Epithelial cell of esophagus (primary cell): ENCODE data around the gene SPATA31D4.
"Not testable (repeated sequence)": the region's sequence is repeated elsewhere in the genome, so short reads cannot be mapped to it uniquely, and the experiment has no call there.

Experiments
- DNase-seq: peaks from one replicate; pipeline ENCODE4 v3.0.0; 2010; ENCODE audit warnings: low read depth
- H3K4me3 ChIP-seq: 2 replicates; pipeline ENCODE4 v1.5.1; 2011; ENCODE audit warnings: mild to moderate bottlenecking, low read length, control low read depth
- TF ChIP-seq, protein P1 (sequence below): IDR thresholded peaks from 2 replicates; pipeline ENCODE4 v1.5.1; 2011; ENCODE audit warnings: low read depth, mild to moderate bottlenecking, low read length, control low read depth, inconsistent platforms; ENCODE audit not compliant: insufficient read depth; ENCODE audit errors: missing control alignments

The SPATA31D4 gene

DNA sequence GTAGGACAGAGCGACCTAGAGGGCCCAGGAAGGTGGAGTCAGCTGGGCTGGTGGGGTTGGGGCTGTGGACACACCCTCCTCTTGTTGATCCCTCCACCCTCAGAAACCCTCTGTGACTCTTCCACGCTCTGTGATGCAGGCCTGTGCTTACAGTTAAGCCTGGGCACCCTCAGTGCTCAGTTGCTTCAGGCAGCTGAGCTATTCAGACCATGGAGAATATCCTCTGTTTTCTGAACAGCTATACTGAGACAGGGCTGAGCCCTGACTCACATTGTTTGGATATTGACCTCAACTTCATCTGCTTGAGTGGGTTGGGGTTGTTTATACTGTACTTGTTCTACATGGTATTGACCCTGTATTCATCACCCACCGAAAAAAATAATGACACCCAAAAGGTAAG, at the start of gene SPATA31D4:
Gene SPATA31D4 (plus strand): TSS at position 124 of the 400 bp plus-strand sequence. CDS start 86 bp downstream, at position 210.
- DNase-seq, H3K4me3 ChIP-seq: not testable (repeated sequence)

DNA sequence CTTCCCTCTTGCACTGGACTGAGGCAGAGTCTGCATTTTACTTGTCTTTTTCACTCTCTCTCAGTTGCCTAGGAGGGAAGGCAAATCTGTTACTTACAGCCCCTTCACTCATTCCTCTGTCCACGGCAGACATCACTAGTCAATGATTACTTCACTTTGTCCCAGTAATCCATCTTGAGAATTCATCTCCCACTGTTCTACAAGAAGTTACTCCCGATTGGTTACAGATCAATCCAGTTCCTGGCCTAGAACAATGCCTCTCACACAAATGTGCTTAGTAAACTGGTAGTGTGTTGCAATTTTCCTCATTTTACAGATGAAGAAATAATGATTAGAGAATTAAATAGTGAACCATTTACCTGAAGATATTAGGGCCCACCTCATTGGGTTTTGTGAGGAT, 49.7 kb upstream of the SPATA31D4 start:
- no peak overlapping the region for H3K4me3 ChIP-seq
- TF ChIP-seq, protein P1, sequence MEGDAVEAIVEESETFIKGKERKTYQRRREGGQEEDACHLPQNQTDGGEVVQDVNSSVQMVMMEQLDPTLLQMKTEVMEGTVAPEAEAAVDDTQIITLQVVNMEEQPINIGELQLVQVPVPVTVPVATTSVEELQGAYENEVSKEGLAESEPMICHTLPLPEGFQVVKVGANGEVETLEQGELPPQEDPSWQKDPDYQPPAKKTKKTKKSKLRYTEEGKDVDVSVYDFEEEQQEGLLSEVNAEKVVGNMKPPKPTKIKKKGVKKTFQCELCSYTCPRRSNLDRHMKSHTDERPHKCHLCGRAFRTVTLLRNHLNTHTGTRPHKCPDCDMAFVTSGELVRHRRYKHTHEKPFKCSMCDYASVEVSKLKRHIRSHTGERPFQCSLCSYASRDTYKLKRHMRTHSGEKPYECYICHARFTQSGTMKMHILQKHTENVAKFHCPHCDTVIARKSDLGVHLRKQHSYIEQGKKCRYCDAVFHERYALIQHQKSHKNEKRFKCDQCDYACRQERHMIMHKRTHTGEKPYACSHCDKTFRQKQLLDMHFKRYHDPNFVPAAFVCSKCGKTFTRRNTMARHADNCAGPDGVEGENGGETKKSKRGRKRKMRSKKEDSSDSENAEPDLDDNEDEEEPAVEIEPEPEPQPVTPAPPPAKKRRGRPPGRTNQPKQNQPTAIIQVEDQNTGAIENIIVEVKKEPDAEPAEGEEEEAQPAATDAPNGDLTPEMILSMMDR, result no peak
- DNase-seq, result no peak

DNA sequence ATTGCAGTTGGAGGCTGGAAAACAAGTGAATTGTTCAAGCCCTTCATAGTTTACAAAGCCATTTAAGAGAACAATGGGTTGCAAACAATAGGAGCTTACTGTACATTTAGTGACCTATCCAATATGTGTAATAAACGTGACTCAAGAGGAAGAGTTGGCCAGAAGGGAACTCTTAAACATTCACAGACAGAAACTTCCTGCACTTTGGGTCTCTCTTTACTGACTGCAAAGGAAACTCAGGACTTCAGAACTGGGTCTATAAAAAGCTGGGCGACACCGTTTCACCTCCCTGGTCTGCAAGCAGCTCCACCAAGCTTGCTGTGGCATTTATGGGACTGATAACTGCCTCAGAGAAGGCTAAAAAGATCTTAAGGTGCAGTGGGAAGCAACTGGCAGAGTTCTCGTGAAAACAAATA, 48.7 kb upstream of the SPATA31D4 start:
- peak; percentile 58 for DNase-seq
- no peak overlapping the region for H3K4me3 ChIP-seq
- TF ChIP-seq, protein P1, result no peak

DNA sequence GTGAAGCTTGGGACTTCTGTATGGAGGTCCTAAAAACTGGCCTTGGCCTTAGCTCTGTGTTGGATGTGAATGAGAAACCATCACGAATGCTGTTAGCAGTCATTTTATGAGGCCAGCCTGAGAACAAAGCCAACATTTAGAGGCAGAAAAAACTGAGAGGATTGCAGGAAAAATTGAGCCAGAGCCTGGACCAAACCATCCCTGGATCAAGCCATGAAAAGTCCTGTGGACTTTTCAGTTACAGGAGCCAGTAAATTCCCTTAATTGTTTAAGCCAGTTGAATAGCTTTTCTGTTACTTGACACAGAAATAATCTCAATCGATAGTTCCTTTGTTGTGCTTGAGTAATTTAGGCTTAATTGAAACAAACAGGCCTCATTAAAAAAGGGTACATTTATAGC, 42.6 kb upstream of the SPATA31D4 start:
- TF ChIP-seq, protein P1, result no peak
- no peak for DNase-seq
- no peak overlapping the region for H3K4me3 ChIP-seq

DNA sequence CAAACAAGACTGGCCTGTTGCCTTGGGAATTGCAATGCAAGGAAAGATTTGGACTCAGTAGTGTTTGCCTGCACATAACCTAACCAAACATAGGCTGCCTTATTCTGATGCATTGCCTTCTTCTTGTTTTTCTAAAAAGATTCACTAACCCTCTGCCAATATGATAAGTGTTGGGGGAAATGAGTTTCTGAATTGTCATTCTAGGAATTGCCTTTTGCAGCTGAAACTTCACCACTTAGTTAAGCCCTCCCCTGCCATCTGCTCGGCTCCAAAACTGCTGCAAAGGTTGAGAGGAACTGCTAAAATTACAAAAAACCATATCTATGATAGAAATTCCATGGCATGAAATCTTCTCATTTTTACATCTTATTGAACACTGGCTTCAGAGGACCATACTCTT, 41.6 kb upstream of the SPATA31D4 start:
- no peak for DNase-seq
- H3K4me3 ChIP-seq, result no peak overlapping the region
- TF ChIP-seq, protein P1, result no peak

DNA sequence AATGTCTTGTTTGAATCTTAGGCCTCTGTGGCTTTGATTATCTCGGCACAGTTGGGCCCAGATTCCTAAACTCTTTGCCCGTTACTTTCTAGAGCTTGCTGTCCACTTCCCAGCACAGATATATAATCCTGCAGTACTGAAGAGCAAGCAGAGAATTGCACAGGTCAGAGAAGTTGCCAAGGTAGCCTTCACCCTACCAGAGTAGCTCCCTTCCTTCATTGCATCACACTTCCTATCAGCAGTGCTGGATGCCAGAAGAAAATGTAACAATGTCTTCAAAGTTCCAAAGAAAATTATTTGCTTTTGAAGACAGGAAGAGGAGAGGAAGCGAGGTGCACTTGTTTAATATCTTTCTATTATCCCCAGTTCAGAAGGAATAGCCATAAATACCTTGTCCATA, 38.1 kb upstream of the SPATA31D4 start:
- TF ChIP-seq, protein P1, result no peak
- DNase-seq, result peak; percentile 16
- H3K4me3 ChIP-seq, result no peak overlapping the region

DNA sequence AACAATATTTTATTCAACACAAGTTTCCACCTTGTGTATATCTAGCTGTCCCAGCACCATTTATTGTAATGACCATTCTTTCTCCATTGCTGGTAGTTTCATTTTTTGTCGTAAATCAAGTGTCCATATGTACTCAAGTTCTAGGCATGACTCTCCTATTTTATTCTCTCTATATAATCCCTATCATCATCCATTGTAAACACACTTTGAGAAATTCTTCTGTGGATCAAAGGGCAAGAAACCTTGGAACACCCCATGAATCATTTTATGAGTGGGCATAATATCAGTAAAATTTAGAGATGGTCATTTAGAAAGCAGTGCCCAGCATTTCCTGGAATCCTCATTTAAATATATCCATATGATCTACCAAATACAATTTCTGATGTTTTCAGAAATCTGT, 35.8 kb upstream of the SPATA31D4 start:
- H3K4me3 ChIP-seq, result no peak overlapping the region
- DNase-seq, result no peak
- TF ChIP-seq, protein P1, result no peak
